Renal pelvis (tissue), 4 donors: ENCODE results near the gene RPL37A. TPM values are rescaled to one million over a fixed set of nuclear protein-coding genes. Genes with fewer than 3 reads are reported as not detected.

Source experiments
- DNase-seq: peaks from one replicate; pipeline ENCODE4 v3.0.0-alpha.2; 2013
- polyA plus RNA-seq, 3 donors: library from polyadenylated mRNA; unstranded; fragments of 120-200 nt; gene quantifications; one replicate each; pipeline ENCODE4 v1.2.1, GENCODE V29; 2013; ENCODE audit not compliant: insufficient read length in 3 of 3

The RPL37A gene
- polyA plus RNA-seq, 3 donors, result 2,012 to 2,549 (median 2,297) TPM

DNA sequence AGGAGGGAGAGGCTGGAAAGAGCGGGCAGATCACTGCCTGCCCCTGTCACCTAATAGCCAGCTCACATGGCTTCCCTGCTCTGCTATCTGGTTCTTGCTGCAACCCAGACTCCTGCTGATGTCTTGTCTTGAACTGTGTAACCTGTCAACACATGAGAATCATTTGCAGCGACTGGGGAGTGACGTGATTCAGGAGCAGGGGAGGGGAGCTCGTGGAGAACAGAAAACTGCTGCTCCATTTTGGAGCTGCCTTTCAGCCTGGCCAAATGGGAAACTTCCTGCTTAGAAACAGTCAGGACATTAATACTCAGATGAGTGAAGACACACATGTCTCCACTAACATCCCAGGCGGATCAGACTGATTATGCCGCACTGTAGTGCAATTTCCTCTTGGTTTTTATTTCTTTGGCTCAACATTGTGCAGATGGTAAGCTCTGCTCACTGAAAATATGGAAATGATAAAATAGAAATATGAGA, 38.1 kb downstream of the RPL37A start:
- no peak for DNase-seq

DNA sequence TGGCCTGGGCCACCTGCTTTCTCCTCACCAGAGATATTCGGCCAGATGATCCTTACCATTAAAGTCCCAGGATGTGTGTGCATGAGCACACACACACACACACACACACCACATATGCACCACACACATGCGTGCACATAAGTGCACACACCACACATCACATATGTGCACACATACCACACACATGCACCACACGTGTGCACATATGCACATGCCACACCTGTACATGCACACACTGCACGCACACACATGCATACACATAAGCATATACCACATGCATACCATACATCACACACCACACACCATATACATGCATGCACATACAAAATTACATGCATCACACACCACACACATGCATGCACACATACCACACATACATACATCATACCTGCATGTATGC, 38.7 kb downstream of the RPL37A start:
- no peak for DNase-seq

DNA sequence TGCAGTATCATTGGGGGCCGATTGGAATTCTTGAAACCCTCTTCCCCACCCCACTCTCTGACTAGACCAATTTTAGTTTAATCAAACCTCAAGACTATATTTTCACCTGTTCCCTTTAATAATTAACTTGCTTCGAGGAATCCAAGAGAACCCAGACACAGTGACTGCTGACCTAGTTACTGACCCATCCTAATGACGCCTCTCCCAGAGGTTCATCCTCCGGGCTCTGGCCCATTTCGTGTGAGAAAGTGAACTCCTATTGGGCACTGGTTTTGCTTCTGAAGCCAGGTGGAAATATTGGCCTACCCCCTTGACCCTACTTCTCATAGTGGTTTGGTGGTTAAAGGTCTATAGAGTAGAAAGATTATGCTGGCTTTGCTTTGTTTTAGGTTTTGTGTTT, 39.9 kb downstream of the RPL37A start:
- no peak for DNase-seq

DNA sequence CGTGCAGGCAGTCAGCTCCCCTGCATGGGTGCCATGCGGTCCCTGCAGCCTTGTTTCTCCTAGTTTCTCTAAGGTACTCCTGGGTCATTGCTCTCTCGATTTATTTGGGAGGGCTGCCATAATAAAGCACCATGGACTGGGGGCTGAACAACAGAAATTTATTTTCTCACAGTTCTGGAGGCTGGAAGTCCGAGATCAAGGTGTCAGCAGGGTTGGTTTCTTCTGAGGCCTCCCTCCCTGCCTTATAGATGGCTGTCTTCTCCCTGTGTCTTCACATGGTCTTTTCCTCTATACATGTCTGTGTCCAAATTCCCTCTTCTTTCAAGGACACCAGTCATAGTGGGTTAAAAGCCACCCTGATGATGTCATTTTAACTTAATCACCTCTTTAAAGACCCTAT, 40.5 kb downstream of the RPL37A start:
- no peak for DNase-seq

DNA sequence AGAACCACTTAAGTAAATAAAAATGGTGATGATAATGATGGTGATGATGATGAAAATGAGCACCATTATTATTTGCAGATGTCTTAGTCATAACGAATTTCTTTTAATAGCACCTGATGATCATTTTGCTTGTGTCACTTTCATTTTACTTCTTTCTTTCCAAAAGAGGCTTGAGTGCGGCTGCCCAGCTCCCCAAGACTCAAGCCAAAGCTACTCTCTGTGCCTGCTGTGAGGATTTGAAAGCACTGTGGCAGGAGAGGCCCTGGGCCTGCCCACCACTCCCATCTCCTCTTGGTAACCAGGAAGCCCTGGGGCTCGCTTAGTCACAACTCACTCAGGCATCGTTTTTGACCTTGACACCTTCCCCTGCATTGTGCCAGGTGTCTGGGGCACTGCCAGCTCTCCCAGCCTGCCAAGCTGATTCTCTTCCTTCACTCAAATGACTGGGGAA, 41.2 kb downstream of the RPL37A start:
- DNase-seq, result no peak

DNA sequence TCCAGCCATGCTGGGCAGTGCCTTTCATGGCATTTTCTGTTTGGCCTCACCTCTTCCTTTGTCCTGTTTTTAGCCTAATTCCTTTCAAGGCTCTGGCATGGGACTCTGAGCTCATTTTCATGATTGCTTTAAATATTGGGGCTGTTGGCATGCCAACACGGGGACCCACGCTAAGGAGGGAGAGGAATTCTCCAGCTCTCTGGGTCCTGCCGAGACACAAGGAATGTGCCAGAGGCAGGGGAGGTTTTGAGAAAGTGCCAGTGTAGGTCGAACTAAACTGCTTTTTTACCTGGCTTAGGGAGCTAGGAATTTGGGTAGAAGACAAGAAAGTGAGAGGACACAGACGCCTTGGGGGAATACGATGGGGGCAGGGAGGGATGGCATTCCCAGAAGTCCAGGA, 42.3 kb downstream of the RPL37A start:
- DNase-seq, result no peak

DNA sequence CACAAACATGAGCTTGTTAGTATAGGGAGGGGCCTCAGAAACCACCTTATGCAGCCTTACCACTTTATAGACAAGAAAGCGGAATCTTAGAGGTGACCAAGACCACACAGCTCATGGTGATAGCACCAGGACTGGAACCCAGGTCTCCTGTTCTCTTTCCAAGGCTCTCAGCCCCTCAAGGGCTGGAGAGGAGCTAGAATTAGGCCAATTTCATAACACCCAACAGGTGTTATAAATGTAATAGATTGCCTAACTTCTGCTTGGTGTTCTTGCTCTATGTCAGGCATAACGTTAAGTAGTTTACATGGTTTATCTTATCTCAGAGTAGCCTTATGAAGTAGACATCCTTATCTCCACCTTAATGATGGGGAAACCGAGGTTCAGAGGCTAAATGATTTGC, 42.9 kb downstream of the RPL37A start:
- DNase-seq, result no peak

DNA sequence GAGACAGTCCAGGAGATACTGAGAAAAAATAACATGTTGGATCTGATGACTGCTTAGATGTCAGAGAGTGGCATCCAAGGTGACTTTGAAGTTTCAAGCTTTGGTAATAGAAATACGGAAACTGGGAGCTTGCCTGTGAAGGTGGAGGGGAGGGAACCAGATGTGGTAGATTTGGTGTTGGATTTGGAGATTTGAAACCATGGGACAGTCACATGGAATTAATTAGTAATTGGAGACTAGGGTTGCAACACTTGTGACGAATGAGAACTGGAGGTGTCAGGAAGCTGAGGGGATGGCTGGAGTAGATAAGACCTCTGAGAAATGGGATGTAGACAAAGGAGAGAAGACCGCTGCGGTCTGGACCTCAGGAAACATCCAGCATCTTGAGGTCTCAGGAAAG, 46.7 kb downstream of the RPL37A start:
- DNase-seq, result no peak

DNA sequence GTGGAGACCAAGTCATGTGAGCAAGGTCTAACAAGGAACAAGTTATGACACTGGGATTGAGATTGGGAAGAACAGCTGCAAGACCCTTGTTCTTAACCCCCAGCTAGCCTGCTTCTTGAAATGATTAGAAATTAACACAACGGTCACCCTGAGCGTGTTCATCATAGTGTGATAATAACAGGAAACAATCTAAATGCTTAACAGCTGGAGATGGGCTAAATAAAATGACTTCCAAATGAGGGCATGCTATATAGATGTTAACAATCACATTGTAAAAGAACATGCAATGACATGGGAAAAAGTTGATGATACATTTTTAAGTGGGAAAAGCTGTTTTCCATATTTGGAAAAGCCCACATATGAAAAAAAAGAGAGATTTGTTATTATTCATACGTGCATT, 47.6 kb downstream of the RPL37A start:
- DNase-seq, result no peak

DNA sequence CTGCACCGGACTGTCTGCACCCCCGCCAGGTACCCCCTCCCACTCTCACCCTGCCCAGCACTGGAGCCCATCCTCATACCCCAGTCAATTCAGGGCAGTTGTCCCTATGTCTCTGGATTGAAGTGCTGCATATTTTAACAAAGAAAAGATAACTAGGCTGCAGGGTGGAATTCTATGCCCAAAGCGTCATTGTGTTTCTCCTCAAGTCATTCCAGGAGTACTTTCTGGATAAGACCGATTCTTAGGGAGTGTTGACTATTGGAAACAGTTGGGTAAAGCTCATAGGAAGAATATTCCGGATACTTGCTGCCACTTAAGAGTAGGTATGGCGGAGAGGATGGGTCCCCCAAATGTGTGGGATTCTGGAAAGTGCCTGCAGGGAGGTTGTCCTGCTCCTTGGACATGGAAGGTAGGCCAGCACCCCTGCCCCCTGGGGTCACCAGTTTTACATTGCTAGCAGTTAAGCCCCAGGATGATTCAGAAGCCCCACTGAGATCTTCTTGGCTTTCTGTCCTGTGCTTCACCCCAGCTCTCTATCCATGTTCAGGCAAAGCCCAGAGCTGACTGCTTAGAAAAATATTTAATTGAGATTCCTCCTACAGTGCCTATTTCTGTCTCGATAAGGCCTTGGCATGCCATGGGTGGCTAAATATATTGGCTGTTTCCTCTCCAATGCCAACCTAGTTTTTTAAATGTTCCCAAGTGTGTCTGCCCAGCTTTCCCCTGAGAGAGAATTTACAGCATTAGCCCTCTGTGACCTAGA, 48.2 kb downstream of the RPL37A start:
- DNase-seq, result no peak

DNA sequence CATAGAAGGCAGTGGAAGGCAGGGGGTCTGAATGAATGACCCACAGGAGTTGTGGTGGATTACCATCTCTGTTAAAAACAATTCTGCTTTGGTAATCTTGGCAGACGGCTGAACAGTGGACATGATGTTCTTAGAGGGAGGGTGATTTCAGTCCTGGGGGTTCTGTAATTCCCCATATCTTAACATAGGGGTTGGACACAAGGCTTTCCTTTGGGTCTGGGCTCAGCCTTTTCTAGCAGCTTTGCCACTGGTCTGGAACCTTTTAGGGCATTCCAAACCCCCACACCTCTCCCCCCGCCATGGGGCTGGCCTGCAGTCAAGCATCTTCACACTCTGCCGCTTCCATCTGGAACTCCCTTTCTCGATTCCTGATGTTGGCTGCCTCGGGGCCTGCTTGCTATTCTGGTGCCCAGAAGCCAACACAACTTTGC, 50.3 kb downstream of the RPL37A start:
- no peak for DNase-seq

DNA sequence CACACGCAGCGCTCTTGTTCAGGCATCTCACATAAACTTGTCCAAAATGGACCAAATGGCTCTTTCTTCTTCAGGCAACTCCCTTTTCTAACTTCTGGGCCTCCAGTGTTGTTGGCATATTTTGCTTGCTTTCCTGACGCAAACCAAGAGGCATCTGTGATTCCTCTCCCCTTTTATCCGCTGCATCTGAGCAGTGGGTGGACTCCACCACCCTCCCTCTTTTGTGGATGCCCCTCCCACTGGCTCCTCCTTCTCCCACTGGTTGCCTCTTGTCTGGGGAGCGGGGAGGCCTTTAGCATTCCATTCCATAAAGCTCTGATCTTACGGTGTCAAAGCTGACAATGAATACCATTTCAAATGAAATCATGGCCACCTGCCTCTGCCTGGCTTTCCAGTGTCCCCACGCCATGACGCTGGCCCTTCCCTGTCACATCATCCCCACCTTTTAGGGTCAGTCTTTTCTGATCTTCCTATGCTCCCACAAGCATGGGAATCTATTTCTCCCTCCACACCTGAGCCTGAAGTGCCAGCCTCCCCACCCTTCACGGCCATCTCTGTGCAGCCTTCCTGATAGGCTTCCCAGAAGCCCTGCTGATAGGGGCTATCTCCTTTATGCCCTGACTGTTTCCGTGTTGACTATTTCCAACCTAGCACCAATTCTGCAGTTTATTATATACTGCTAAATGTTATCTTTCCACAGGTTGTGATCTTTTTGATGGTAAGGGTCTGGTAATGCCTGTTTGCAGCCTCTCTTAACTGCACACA, 51.5 kb downstream of the RPL37A start:
- no peak for DNase-seq

DNA sequence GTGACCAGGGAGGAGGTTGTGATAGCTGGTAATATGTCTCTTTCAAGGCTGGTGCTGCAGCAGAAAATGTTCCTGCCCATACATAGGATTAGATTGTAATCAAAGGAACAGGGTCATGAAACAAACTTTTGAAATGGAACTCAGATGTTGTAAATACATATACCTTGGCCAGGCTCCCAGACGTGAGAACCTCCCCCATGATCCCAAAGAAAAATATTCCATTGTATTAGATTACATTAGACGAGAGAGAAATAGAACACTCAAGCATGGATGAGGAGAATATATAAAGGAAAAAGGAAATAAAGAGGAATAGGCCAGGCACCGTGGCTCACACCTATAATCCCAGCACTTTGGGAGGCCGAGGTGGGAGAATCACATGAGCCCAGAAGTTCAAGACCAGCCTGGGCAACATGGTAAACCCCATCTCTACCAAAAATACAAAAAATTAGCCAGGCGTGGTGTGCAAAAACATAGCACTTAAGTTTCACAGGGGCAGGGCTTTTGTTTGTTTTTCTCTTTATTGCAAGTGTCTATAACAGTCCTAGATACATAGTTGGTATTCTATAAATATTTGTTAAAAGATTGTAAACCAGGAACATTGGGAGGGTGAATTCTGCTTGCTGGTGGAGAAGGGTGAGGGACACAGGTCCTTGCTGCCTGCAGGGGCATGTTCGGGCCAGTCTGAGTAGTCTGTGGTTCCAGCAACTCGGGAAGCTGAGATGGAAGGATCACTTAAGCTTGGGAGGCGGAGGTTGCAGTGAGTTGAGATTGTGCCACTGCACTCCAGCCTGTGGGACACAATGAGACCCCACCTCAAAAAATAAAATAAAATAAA, 52.8 kb downstream of the RPL37A start:
- no peak for DNase-seq

DNA sequence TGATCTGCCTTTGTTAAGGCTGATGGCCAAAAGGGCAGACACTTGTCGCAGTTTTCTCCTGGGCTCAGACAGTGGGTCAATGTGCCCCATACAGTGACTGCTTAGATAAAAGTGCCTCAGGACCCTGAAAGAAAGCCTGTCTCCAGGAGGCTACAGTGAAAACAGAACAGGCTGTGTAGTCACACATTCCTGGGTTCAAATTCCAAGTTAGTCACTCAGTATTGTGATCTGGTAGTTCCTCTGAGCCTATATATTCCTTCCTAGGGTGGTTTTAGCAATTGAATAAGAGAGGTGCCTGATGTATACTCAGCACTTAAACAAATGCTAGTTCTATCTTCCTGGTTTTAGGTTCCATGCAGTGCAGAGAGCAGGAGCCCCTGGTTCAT, 54.4 kb downstream of the RPL37A start:
- DNase-seq, result no peak

Other genes with a start within 250 kb of the RPL37A start
- gene MARCHF4, start 126.4 kb upstream of the RPL37A start, polyA plus RNA-seq, result under 1 TPM; 0.05 to 0.20 (median 0.13) TPM
- gene SMARCAL1, start 86.4 kb upstream of the RPL37A start, polyA plus RNA-seq, result 10 to 100 TPM; 29.0 to 31.4 (median 30.7) TPM
- 100 to 1,000 TPM; 235 to 273 (median 243) TPM for gene IGFBP2, start 134.6 kb downstream of the RPL37A start, polyA plus RNA-seq
- 100 to 1,000 TPM; 267 to 355 (median 272) TPM for gene IGFBP5, start 196.7 kb downstream of the RPL37A start, polyA plus RNA-seq